Natural killer cell treated with Interleukin-12 subunit alpha and Interleukin-12 subunit beta and Interleukin-15 and Interleukin-18, amount 100 ng/mL, for 72 hours (primary cell): ENCODE data around the gene ATF7IP. TPM values are rescaled to one million over a fixed set of nuclear protein-coding genes. Genes with fewer than 3 reads are reported as not detected.

Source experiments
- ATAC-seq, 2 donors: fragments of 150-1000 bp; cut with Tn5 transposase in 1 of 2; sonication (Bioruptor Pico), chemical (Tn5 transposase) in 1 of 2; 2 replicates each; pipeline ENCODE4 v1.10.0; 2021
- DNase-seq: peaks from one replicate; pipeline ENCODE4 v3.0.0; 2022; ENCODE audit warnings: low spot score
- H3K27ac Mint-ChIP-seq, 2 donors: 1 replicate in 1 of 2; 2 replicates in 1 of 2; pipeline ENCODE4 v1.8.0; 2022; ENCODE audit warnings: mixed read lengths in 2 of 2, mild to moderate bottlenecking in 1 of 2, moderate library complexity in 1 of 2
- H3K27me3 Mint-ChIP-seq, 2 donors: 1 replicate in 1 of 2; 2 replicates in 1 of 2; pipeline ENCODE4 v1.8.0; 2022; ENCODE audit warnings: mixed read lengths in 2 of 2
- H3K36me3 Mint-ChIP-seq: one replicate; pipeline ENCODE4 v1.8.0; 2022; ENCODE audit warnings: mixed read lengths
- H3K4me1 Mint-ChIP-seq, 2 donors: 1 replicate in 1 of 2; 2 replicates in 1 of 2; pipeline ENCODE4 v1.8.0; 2022; ENCODE audit warnings: low read depth in 2 of 2, mixed read lengths in 2 of 2, mild to moderate bottlenecking in 1 of 2
- H3K4me3 Mint-ChIP-seq: one replicate; pipeline ENCODE4 v1.8.0; 2022; ENCODE audit warnings: mixed read lengths
- H3K9me3 Mint-ChIP-seq: 2 replicates; pipeline ENCODE4 v1.8.0; 2022; ENCODE audit warnings: mixed read lengths
- total RNA-seq, 2 donors: library from RNA; stranded (reverse); gene quantifications; one replicate each; pipeline ENCODE4 v1.2.3, GENCODE V29; 2022

Gene ATF7IP
- total RNA-seq, 2 donors from 2014 or later, result 85.3 to 107 TPM

DNA sequence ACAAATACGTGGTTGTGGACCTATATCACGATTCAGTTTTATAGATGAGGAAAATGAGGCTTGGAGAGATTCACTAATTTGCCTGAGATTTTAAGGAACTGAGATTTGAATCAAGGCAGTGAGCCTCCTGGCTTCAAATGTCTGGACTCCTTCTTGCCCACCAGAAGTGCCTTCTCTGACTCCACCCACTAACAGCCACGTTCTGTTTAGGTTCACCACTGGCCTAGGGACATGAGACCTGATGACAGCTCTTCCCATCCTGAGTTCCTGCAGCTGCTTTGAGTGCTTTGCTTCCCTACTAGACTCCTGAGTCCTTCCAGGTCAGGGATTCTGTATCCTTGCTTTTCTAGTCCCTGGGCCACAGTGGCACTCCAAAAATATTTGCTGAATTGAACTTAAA lies 145.1 kb downstream of the ATF7IP start:
- Mint-ChIP-seq H3K27ac (no peak overlapping the region), H3K27me3 (no peaks in the 10 kb centered on the region), H3K36me3 (no peaks in the 10 kb centered on the region), H3K9me3 (no peaks in the 10 kb centered on the region), H3K4me1 (peaks cover 0 to 3% of the 10 kb centered on the region in 2 donors), H3K4me3 (no peak overlapping the region)
- no peak for DNase-seq
- no peak for ATAC-seq

DNA sequence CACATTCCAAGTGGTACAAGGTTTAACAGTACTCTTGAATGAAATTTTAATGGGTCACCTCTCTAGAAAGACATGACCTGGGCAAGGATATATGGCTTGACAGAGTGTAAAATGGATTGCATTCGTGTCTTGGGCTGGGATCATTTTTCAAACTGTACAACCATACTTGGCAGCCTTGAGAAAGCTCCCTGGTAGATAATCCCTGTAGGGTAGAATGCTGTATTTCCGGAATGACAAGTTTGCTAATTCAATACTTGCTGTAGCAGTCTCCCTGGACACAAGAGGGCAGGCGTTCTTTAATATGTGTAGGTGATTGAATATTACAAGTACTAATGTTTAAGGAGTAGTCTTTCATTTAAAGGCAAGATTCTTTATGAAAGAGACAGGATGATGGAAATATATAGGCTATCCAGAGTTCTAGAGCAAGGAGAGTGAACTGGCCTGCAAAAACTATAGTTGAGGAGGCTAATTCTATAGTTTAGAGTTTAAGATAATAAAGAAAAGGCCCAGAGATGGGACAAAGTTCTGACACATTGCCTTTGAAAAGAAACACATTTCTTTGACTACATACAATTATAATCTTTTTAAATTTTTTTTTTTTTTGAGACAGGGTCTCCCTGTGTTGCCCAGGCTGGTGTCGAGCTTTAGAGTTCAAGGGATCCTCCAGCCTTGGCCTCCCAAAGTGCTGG lies 148.8 kb downstream of the ATF7IP start:
- H3K27ac Mint-ChIP-seq, result no peak overlapping the region
- no peaks in the 10 kb centered on the region for H3K36me3 Mint-ChIP-seq
- H3K4me3 Mint-ChIP-seq, result no peak overlapping the region
- H3K4me1 Mint-ChIP-seq, result no peaks in the 10 kb centered on the region
- peak in 1 of 2 donors; percentile 33 for ATAC-seq
- DNase-seq, result no peak
- no peaks in the 10 kb centered on the region for H3K9me3 Mint-ChIP-seq
- no peaks in the 10 kb centered on the region for H3K27me3 Mint-ChIP-seq

DNA sequence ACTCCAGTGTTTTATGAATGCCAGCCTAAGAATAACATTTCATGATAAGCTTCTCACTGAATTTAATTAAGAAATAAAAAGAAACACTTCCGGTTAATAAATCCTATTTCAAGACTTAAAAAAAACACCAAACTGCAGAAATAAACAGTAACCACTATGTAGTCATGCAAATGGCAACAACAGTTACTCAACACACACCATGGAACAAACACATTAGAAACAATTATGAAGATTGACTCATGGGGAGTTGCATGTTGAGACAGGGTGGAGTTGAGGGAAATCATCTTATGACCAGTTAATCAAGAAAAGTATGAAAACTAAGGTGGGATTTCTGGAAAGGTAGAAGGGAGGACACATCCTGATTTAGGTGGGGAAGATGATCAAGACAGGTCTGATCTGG lies 149.5 kb downstream of the ATF7IP start:
- Mint-ChIP-seq H3K27me3 (no peaks in the 10 kb centered on the region), H3K27ac (no peak overlapping the region), H3K4me3 (no peak overlapping the region), H3K9me3 (no peaks in the 10 kb centered on the region), H3K4me1 (no peaks in the 10 kb centered on the region), H3K36me3 (no peaks in the 10 kb centered on the region)
- DNase-seq (no peak), ATAC-seq (no peak)

DNA sequence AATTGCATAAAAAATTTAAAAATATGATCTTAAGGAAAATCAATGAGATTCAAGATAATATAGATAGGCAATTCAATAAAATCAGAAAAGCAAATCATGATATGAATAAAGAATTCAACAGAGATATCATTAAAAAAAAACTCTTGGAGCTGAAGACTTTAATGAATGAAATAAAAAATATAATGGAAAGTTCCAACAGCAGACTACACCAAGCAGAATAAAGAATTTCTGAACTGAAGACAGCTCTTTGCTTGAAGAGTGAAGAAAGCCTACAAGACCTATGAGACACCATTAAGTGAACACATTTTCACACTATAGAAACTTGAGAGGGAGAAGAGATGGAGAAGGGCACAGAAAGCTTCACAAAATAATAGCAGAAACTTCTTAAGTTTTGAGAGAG lies 156.3 kb downstream of the ATF7IP start:
- H3K27me3 Mint-ChIP-seq, result peaks cover 8 to 13% of the 10 kb centered on the region in 2 donors
- H3K4me3 Mint-ChIP-seq, result no peak overlapping the region
- DNase-seq (no peak), ATAC-seq (no peak)
- peaks cover 25% of the 10 kb centered on the region for H3K36me3 Mint-ChIP-seq
- peaks cover 12% of the 10 kb centered on the region for H3K9me3 Mint-ChIP-seq
- no peaks in the 10 kb centered on the region for H3K4me1 Mint-ChIP-seq
- no peak overlapping the region for H3K27ac Mint-ChIP-seq

DNA sequence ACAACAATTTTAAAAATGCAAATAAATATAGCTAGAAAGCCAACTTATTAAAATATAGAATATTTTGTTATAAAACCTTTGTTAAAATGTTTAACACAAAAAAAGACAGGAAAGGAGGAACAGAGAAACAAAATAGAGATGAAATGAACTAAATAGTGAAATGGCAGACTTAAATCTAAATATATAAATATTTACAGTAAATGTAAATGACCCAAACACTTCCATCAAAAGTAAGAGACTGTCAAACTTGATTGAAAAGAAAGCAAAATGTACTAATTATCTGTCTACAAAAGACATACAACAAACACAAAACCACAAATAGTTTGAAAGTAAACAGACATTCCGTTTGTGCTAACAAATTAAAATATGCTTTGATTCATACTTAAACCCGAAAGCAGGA lies 160.5 kb downstream of the ATF7IP start:
- peaks cover 8 to 13% of the 10 kb centered on the region in 2 donors for H3K27me3 Mint-ChIP-seq
- no peaks in the 10 kb centered on the region for H3K4me1 Mint-ChIP-seq
- H3K27ac Mint-ChIP-seq, result no peak overlapping the region
- no peak for DNase-seq
- peaks cover 12% of the 10 kb centered on the region for H3K9me3 Mint-ChIP-seq
- no peak for ATAC-seq
- H3K36me3 Mint-ChIP-seq, result peaks cover 25% of the 10 kb centered on the region
- no peak overlapping the region for H3K4me3 Mint-ChIP-seq

DNA sequence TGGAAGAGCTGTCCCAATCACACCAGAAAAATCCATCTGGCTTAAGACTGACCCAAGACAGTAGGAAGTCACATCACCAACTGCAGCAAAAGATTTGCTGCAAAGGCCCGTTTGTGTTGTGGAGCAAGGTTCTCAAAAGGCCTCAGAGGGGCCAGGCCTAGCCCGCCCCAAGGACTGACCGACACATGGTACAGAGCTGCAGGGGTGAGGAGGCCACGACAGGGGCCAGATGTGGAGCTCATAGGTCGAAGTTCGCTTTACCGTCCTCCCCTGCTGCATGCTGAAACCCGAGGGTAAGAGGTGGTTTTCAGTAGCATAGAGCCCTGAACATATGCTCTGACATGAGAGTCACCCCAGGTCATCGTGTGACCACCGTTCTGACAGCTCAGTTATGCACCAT lies 166.7 kb downstream of the ATF7IP start:
- H3K36me3 Mint-ChIP-seq, result no peaks in the 10 kb centered on the region

DNA sequence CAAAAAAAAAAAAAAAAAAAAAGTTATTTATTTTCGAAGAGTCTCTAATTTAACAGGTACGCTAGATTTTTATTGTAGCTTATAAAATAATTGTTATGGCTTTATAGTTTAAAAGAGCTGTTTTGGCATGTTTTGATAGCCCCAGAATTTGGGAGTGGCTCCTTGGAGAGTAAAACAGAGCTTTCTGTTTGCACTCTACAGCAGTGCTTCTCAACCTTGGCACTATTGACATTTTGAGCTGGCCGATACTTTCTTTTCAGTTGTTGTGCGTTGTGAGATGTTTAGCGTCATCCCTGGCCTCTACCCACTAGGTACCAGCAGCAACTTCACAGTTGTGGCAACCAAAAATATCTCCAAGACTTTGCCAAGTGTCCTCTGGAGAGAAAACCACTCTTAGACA lies 171.6 kb downstream of the ATF7IP start:
- no peak overlapping the region for H3K4me3 Mint-ChIP-seq
- no peak overlapping the region for H3K27ac Mint-ChIP-seq
- no peaks in the 10 kb centered on the region for H3K9me3 Mint-ChIP-seq
- H3K36me3 Mint-ChIP-seq, result no peaks in the 10 kb centered on the region
- no peak for ATAC-seq
- no peak for DNase-seq
- no peaks in the 10 kb centered on the region for H3K4me1 Mint-ChIP-seq
- peaks cover 5 to 9% of the 10 kb centered on the region in 2 donors for H3K27me3 Mint-ChIP-seq

More for the DNA sequence above, 166.7 kb downstream of the ATF7IP start:
- no peak overlapping the region for H3K27ac Mint-ChIP-seq
- no peak for DNase-seq
- H3K27me3 Mint-ChIP-seq, result peaks cover 0 to 6% of the 10 kb centered on the region in 2 donors
- no peaks in the 10 kb centered on the region for H3K4me1 Mint-ChIP-seq
- peak in 1 of 2 donors; percentile 28 for ATAC-seq
- no peak overlapping the region for H3K4me3 Mint-ChIP-seq
- no peaks in the 10 kb centered on the region for H3K9me3 Mint-ChIP-seq

DNA sequence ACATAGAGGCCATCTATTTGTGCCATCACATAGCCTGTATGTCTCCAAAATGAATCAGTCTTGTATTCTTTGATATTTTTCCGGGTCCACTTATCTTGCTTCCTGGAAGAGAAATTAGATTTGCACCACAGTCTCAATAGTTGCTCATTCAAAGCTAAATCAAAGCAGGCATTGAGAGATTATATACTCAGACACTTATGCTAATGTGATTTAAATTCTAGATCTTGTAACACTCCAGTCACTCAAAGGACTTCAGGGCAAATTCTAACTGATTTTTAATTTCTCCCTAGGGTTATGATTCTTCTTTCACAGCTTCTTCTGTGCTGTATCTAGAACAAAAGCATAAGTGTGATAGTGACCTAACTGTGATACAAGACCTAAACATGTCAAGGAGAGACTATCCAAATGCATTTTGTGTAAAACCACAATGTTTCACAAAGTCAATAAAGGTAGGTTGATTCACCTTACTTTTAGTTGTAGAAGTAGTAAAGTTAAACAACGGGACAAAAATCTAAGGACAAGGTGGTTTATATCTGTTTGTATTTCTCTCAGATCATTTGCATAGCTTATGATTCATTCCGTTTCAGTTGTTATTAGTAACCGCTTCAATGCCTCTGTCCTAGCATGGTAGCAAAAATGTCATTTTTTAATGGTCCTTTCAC lies 175.4 kb downstream of the ATF7IP start:
- Mint-ChIP-seq H3K4me3 (no peak overlapping the region), H3K27me3 (peaks cover 5 to 6% of the 10 kb centered on the region in 2 donors), H3K36me3 (no peaks in the 10 kb centered on the region), H3K27ac (no peak overlapping the region), H3K9me3 (no peaks in the 10 kb centered on the region), H3K4me1 (no peaks in the 10 kb centered on the region)
- DNase-seq (no peak), ATAC-seq (no peak)

DNA sequence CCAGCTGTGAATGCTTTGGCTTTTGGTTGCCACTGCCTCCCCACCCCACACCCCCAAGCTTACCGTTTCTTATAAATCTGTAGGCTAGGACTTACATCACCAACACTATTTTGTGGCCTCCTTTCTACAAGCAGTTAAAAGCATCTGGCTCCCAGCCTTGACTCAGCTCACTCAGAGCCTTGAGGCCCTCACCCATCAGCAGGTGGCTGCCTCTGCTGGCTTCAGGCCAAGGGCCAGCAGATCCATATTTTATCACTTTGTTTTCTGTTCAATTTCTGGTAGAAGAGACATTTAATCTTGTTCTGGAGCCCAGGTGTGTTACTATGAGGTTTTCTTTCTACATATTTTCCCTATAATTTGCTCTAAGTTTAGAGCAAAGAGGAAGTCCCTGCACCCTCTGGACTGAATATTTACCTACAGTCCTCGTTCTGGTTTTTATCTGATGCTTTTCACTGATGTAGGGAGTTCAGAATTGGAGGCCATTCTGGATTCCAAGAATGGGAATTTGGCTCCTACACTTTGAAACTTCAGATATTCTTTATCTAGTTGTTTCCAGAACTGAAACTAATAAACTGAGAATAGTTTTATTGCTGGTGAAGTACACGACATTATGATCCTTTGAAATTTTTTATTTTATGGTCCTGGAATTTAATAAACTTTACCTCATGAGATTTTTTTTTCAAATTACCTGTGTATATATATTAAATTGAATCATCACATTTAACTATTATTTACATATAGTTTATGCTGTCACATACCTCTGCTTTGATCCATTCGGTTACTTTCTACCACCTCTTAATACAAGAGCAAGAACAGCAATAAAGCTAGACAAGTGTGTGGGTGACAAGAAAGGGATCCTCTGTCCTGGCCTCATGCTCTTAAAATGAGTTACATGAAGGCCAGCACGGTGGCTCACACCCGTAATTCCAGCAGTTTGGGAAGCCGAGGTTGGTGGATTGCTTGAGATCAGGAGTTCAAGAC lies 180.0 kb downstream of the ATF7IP start:
- Mint-ChIP-seq H3K4me3 (no peak overlapping the region), H3K36me3 (no peaks in the 10 kb centered on the region), H3K27ac (no peak overlapping the region), H3K27me3 (peaks cover 8 to 12% of the 10 kb centered on the region in 2 donors), H3K4me1 (no peaks in the 10 kb centered on the region), H3K9me3 (no peaks in the 10 kb centered on the region)
- no peak for DNase-seq
- no peak for ATAC-seq

DNA sequence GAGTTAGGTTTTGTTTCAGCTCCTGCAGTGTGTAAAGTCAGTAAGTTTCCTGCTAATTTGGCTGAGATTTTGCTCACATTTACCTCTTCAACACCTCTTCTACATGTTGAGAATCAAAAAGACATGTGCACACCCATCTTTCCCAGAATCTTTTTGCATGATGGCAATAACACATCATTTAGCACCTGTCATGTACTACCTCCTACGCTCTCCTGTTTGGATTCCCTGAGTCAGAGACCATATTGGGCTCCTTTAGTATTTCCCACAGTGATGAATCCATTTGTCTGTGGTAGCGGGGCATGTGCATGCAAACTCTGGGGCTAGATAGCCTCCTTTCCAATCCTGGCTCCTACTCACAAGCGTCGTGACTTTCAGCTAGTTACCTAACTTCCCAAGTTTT lies 182.1 kb downstream of the ATF7IP start:
- H3K27ac Mint-ChIP-seq, result no peak overlapping the region
- H3K9me3 Mint-ChIP-seq, result no peaks in the 10 kb centered on the region

DNA sequence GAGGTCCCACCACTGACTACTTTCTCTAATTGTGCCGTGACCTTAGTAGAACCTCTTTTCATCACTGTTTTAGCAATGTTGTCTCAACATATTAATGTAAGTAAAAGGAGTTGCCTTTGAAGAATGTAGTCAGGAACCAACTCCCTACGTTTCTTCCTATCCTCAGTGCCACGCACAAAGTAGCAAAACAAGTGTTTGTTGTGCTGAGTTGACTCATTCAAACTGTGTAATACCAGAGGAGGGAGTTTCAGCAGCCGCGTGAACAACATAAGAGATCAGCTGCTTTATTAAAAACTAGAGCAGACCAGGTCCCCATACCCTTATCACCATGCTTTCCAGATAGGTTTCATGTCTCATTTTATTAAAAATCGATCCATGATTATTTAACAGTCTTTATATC lies 183.1 kb downstream of the ATF7IP start:
- Mint-ChIP-seq H3K4me3 (no peak overlapping the region), H3K36me3 (no peaks in the 10 kb centered on the region), H3K4me1 (no peaks in the 10 kb centered on the region), H3K27ac (no peak overlapping the region), H3K27me3 (peaks cover 8 to 15% of the 10 kb centered on the region in 2 donors), H3K9me3 (no peaks in the 10 kb centered on the region)
- ATAC-seq (no peak), DNase-seq (no peak)

More for the DNA sequence above, 182.1 kb downstream of the ATF7IP start:
- ATAC-seq (no peak), DNase-seq (no peak)
- Mint-ChIP-seq H3K4me3 (no peak overlapping the region), H3K4me1 (no peaks in the 10 kb centered on the region), H3K36me3 (no peaks in the 10 kb centered on the region), H3K27me3 (peaks cover 8 to 12% of the 10 kb centered on the region in 2 donors)
